ENCODE results near the gene SGTA.

SGTA gene

GRCh38 chr19:2774953-2775555 is 8.0 kb downstream of the SGTA start:
- H3K4me3 ChIP-seq (ENCODE audit: low read length), result no peak overlapping the region
- TF ChIP-seq ZNF274 (IDR thresholded peaks at IDR 0.05; ENCODE audit: low read depth, low read length), result no peak

- no peak overlapping the region for H3K4me3 ChIP-seq (ENCODE audit: low read length)
- TF ChIP-seq ZNF274 (IDR thresholded peaks at IDR 0.05; ENCODE audit: low read depth, low read length), result no peak
Observed at GRCh38 chr19:2774083-2774679, 8.9 kb downstream of the SGTA start.

GRCh38 chr19:2771786-2772674 is 11.0 kb downstream of the SGTA start:
- H3K4me3 ChIP-seq (ENCODE audit: low read length), result no peak overlapping the region
- no peak for TF ChIP-seq ZNF274 (IDR thresholded peaks at IDR 0.05; ENCODE audit: low read depth, low read length)

- no peak for TF ChIP-seq ZNF274 (IDR thresholded peaks at IDR 0.05; ENCODE audit: low read depth, low read length)
- no peak overlapping the region for H3K4me3 ChIP-seq (ENCODE audit: low read length)
Observed at GRCh38 chr19:2770055-2771013, 12.7 kb downstream of the SGTA start.

- no peak for TF ChIP-seq ZNF274 (IDR thresholded peaks at IDR 0.05; ENCODE audit: low read depth, low read length)
- no peak overlapping the region for H3K4me3 ChIP-seq (ENCODE audit: low read length)
Observed at GRCh38 chr19:2769218-2769617, 13.9 kb downstream of the SGTA start.

GRCh38 chr19:2768365-2769132 is 14.5 kb downstream of the SGTA start:
- TF ChIP-seq ZNF274 (IDR thresholded peaks at IDR 0.05; ENCODE audit: low read depth, low read length), result no peak
- no peak overlapping the region for H3K4me3 ChIP-seq (ENCODE audit: low read length)

GRCh38 chr19:2767688-2768087 is 15.4 kb downstream of the SGTA start:
- no peak for TF ChIP-seq ZNF274 (IDR thresholded peaks at IDR 0.05; ENCODE audit: low read depth, low read length)
- H3K4me3 ChIP-seq (ENCODE audit: low read length), result no peak overlapping the region

GRCh38 chr19:2766594-2767372 is 16.3 kb downstream of the SGTA start:
- H3K4me3 ChIP-seq (ENCODE audit: low read length), result no peak overlapping the region
- no peak for TF ChIP-seq ZNF274 (IDR thresholded peaks at IDR 0.05; ENCODE audit: low read depth, low read length)

GRCh38 chr19:2765376-2765775 is 17.7 kb downstream of the SGTA start:
- H3K4me3 ChIP-seq (ENCODE audit: low read length), result no peak overlapping the region
- TF ChIP-seq ZNF274 (IDR thresholded peaks at IDR 0.05; ENCODE audit: low read depth, low read length), result no peak

- no peak overlapping the region for H3K4me3 ChIP-seq (ENCODE audit: low read length)
- no peak for TF ChIP-seq ZNF274 (IDR thresholded peaks at IDR 0.05; ENCODE audit: low read depth, low read length)
Observed at GRCh38 chr19:2764945-2765344, 18.1 kb downstream of the SGTA start.

GRCh38 chr19:2763687-2764086 is 19.4 kb downstream of the SGTA start:
- no peak for TF ChIP-seq ZNF274 (IDR thresholded peaks at IDR 0.05; ENCODE audit: low read depth, low read length)
- H3K4me3 ChIP-seq (ENCODE audit: low read length), result no peak overlapping the region

GRCh38 chr19:2762783-2763496 is 20.1 kb downstream of the SGTA start:
- TF ChIP-seq ZNF274 (IDR thresholded peaks at IDR 0.05; ENCODE audit: low read depth, low read length), result no peak
- no peak overlapping the region for H3K4me3 ChIP-seq (ENCODE audit: low read length)
